ENCODE results near the gene TBKBP1.
"Not testable (repeated sequence)": the region's sequence is repeated elsewhere in the genome, so short reads cannot be mapped to it uniquely, and the experiment has no call there.

The TBKBP1 gene

GRCh38 chr17:47733047-47733673 lies 39.2 kb downstream of the TBKBP1 start, which contains the start of gene TBX21:
TBX21 (plus strand) TSS chr17:47733236; CDS start chr17:47733455, 219 bp downstream.
- peak; percentile 96 for DNase-seq

- DNase-seq: no peak
Observed at GRCh38 chr17:47733674-47734410, 39.9 kb downstream of the TBKBP1 start.

- DNase-seq: no peak
Observed at GRCh38 chr17:47735139-47735464, 41.1 kb downstream of the TBKBP1 start.

- DNase-seq: peak; percentile 66
Observed at GRCh38 chr17:47735536-47736011, 41.6 kb downstream of the TBKBP1 start.

- DNase-seq: no peak
Observed at GRCh38 chr17:47736501-47737495, 42.8 kb downstream of the TBKBP1 start.

- no peak for DNase-seq
Observed at GRCh38 chr17:47738178-47738577, 44.2 kb downstream of the TBKBP1 start.

- DNase-seq: no peak
Observed at GRCh38 chr17:47739150-47739549, 45.2 kb downstream of the TBKBP1 start.

- DNase-seq: not testable (repeated sequence)
Observed at GRCh38 chr17:47739945-47740344, 46.0 kb downstream of the TBKBP1 start.

GRCh38 chr17:47741109-47741792 lies 47.3 kb downstream of the TBKBP1 start:
- DNase-seq: no peak

GRCh38 chr17:47741793-47742145 lies 47.8 kb downstream of the TBKBP1 start:
- no peak for DNase-seq

GRCh38 chr17:47742319-47743181 lies 48.6 kb downstream of the TBKBP1 start:
- no peak for DNase-seq

- no peak for DNase-seq
Observed at GRCh38 chr17:47744168-47745036, 50.4 kb downstream of the TBKBP1 start.

- no peak for DNase-seq
Observed at GRCh38 chr17:47745037-47745380, 51.0 kb downstream of the TBKBP1 start.

- DNase-seq: no peak
Observed at GRCh38 chr17:47751471-47751870, 57.5 kb downstream of the TBKBP1 start.

GRCh38 chr17:47757386-47757785 lies 63.4 kb downstream of the TBKBP1 start:
- DNase-seq: no peak

GRCh38 chr17:47760409-47761140 lies 66.6 kb downstream of the TBKBP1 start:
- DNase-seq: no peak

Measured in activated CD4-positive, alpha-beta T cell treated with anti-CD3 and anti-CD28 coated beads, Interleukin-10, Interleukin-2, amounts not matched to agents 100 ng/mL and 50 ng/mL, durations not matched to agents 16 hours and 8 hours (primary cell).